ENCODE results near the gene PLXNA2.

The PLXNA2 gene

GRCh38 chr1:208131621-208132286 lies 112.4 kb downstream of the PLXNA2 start:
- peak; percentile 8 for ATAC-seq
- TF ChIP-seq TCF4 (CRISPR knock-in tag; IDR thresholded peaks at IDR 0.05; ENCODE audit: borderline replicate concordance) (no peak), TSHZ2 (CRISPR knock-in tag; IDR thresholded peaks at IDR 0.05) (no peak), OSR1 (CRISPR knock-in tag; IDR thresholded peaks at IDR 0.05) (no peak), PPARA (CRISPR knock-in tag; IDR thresholded peaks at IDR 0.05; ENCODE audit: borderline replicate concordance) (no peak), ESRRG (CRISPR knock-in tag; IDR thresholded peaks at IDR 0.05) (no peak)
- TF ChIP-seq, protein P1, sequence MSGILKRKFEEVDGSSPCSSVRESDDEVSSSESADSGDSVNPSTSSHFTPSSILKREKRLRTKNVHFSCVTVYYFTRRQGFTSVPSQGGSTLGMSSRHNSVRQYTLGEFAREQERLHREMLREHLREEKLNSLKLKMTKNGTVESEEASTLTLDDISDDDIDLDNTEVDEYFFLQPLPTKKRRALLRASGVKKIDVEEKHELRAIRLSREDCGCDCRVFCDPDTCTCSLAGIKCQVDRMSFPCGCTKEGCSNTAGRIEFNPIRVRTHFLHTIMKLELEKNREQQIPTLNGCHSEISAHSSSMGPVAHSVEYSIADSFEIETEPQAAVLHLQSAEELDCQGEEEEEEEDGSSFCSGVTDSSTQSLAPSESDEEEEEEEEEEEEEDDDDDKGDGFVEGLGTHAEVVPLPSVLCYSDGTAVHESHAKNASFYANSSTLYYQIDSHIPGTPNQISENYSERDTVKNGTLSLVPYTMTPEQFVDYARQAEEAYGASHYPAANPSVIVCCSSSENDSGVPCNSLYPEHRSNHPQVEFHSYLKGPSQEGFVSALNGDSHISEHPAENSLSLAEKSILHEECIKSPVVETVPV (CRISPR knock-in tag; IDR thresholded peaks at IDR 0.05): no peak
- TF ChIP-seq, protein P2, sequence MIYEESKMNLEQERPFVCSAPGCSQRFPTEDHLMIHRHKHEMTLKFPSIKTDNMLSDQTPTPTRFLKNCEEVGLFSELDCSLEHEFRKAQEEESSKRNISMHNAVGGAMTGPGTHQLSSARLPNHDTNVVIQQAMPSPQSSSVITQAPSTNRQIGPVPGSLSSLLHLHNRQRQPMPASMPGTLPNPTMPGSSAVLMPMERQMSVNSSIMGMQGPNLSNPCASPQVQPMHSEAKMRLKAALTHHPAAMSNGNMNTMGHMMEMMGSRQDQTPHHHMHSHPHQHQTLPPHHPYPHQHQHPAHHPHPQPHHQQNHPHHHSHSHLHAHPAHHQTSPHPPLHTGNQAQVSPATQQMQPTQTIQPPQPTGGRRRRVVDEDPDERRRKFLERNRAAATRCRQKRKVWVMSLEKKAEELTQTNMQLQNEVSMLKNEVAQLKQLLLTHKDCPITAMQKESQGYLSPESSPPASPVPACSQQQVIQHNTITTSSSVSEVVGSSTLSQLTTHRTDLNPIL (CRISPR knock-in tag; IDR thresholded peaks at IDR 0.05; ENCODE audit: low read depth): no peak

DNA sequence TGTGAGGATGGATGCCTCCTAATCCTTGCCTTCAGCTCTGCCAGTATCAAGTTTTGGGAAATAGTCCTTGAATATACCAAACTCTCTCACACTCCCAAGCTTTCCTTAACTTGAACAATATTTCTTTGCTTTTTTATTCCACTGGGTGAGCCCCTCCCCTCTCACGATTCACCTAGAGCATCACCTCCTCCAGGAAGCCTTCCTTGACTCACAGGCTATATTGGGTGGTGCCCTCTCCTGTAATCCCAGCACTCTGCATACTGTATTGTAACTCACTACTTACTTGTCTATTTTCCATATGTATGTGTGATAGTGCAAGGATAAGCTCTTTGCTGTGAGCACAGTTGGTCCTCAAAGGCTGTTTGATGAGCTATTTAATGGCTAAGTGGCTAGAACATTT lies 114.7 kb downstream of the PLXNA2 start:
- TF ChIP-seq ARNTL (CRISPR knock-in tag; IDR thresholded peaks at IDR 0.05; ENCODE audit: borderline replicate concordance, low read depth) (no peak), SNAI2 (CRISPR knock-in tag; IDR thresholded peaks at IDR 0.05) (no peak), TCF4 (CRISPR knock-in tag; IDR thresholded peaks at IDR 0.05; ENCODE audit: borderline replicate concordance) (no peak), ZNF8 (CRISPR knock-in tag; IDR thresholded peaks at IDR 0.05) (no peak)
- TF ChIP-seq, protein P1 (CRISPR knock-in tag; IDR thresholded peaks at IDR 0.05): no peak
- ATAC-seq: no peak

DNA sequence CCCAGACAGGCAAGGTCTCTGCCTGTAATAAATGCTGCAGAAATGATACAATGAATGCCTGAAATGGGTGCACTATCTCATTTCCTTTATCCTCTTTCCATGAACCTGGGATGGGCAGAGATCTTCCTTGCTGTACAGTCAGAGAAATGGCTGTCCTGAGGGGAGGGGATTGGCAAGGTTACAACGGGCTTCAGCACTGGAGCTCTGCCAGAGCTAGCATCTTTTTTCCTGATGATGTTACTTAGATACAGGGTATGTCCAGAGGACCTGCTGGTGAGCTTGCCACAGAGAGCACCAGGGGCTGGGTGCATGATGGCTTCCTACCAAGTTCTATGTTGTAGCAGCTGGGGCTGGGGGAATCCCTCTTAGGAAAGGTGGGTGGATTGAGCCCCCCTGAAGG lies 115.1 kb downstream of the PLXNA2 start:
- peak; percentile 7; the same call in 1 of the 3 replicates for ATAC-seq
- TF ChIP-seq ZNF70 (CRISPR knock-in tag; IDR thresholded peaks at IDR 0.05) (no peak), CSDC2 (CRISPR knock-in tag; IDR thresholded peaks at IDR 0.05) (no peak), TCF4 (CRISPR knock-in tag; IDR thresholded peaks at IDR 0.05; ENCODE audit: borderline replicate concordance) (no peak), ZC3H10 (CRISPR knock-in tag; IDR thresholded peaks at IDR 0.05) (no peak), ZFP3 (CRISPR knock-in tag; IDR thresholded peaks at IDR 0.05) (no peak), OSR1 (CRISPR knock-in tag; IDR thresholded peaks at IDR 0.05) (no peak), ARNTL (CRISPR knock-in tag; IDR thresholded peaks at IDR 0.05; ENCODE audit: borderline replicate concordance, low read depth) (no peak), ZNF8 (CRISPR knock-in tag; IDR thresholded peaks at IDR 0.05) (no peak), RARB (CRISPR knock-in tag; IDR thresholded peaks at IDR 0.05) (no peak), TSHZ2 (CRISPR knock-in tag; IDR thresholded peaks at IDR 0.05) (no peak), POU6F1 (CRISPR knock-in tag; IDR thresholded peaks at IDR 0.05; ENCODE audit: borderline replicate concordance, low read depth) (no peak), GLIS3 (CRISPR knock-in tag; IDR thresholded peaks at IDR 0.05) (no peak), SNAI2 (CRISPR knock-in tag; IDR thresholded peaks at IDR 0.05) (no peak), TOX (CRISPR knock-in tag; IDR thresholded peaks at IDR 0.05; ENCODE audit: borderline replicate concordance) (no peak)
- TF ChIP-seq, protein P1 (CRISPR knock-in tag; IDR thresholded peaks at IDR 0.05): no peak
- TF ChIP-seq, protein P2 (CRISPR knock-in tag; IDR thresholded peaks at IDR 0.05; ENCODE audit: low read depth): no peak
